ENCODE data around the gene CFP. TPM values are rescaled to one million over a fixed set of nuclear protein-coding genes. Genes with fewer than 3 reads are reported as not detected.

CFP gene
- total RNA-seq, 2 donors from 2014 or later, result 0.09 to 2.9 TPM

- Histone ChIP-seq H3K27ac (no peak overlapping the region), H3K9me3 (no peaks in the 10 kb centered on the region), H3K36me3 (no peaks in the 10 kb centered on the region), H3K4me1 (replicated peaks) (no peaks in the 10 kb centered on the region), H3K27me3 (replicated peaks; ENCODE audit: insufficient read depth) (no peaks in the 10 kb centered on the region), H3K4me3 (no peak overlapping the region)
- TF ChIP-seq POLR2AphosphoS5 (IDR thresholded peaks at IDR 0.05) (no peak), POLR2A (IDR thresholded peaks at IDR 0.05) (no peak)
- TF ChIP-seq, protein P1, sequence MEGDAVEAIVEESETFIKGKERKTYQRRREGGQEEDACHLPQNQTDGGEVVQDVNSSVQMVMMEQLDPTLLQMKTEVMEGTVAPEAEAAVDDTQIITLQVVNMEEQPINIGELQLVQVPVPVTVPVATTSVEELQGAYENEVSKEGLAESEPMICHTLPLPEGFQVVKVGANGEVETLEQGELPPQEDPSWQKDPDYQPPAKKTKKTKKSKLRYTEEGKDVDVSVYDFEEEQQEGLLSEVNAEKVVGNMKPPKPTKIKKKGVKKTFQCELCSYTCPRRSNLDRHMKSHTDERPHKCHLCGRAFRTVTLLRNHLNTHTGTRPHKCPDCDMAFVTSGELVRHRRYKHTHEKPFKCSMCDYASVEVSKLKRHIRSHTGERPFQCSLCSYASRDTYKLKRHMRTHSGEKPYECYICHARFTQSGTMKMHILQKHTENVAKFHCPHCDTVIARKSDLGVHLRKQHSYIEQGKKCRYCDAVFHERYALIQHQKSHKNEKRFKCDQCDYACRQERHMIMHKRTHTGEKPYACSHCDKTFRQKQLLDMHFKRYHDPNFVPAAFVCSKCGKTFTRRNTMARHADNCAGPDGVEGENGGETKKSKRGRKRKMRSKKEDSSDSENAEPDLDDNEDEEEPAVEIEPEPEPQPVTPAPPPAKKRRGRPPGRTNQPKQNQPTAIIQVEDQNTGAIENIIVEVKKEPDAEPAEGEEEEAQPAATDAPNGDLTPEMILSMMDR (IDR thresholded peaks at IDR 0.05), result no peak
- DNase-seq (ENCODE audit: low spot score), result no peak
- intact Hi-C loops (cut with DNase I), result no loop called here
- WGBS, result 83% methylated on average over 1 of the region's 1 CpG
Observed at GRCh38 chrX:47662144-47662657, 32.5 kb upstream of the CFP start.

DNA sequence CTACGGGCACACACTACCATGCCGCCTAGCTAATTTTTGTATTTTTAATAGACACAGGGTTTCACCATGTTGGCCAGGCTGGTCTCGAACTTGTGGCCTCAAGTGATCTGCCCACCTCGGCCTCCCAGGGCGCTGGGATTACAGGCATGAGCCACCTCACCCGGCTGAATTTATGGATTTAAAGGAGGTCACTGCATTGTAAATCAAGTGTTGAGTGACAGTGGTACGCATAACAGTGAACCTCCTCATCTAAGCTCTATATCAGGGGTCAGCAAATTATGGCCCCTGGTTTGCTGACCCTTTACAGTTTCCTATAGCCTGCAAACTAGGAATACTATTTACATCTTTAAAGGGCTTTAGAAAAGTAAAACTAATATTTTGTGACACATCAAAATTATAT is 31.8 kb upstream of the CFP start:
- no peak for DNase-seq (ENCODE audit: low spot score)
- TF ChIP-seq POLR2AphosphoS5 (IDR thresholded peaks at IDR 0.05) (no peak), POLR2A (IDR thresholded peaks at IDR 0.05) (no peak)
- H3K9me3 ChIP-seq, result no peaks in the 10 kb centered on the region
- intact Hi-C loops (cut with DNase I), result no loop called here
- H3K27me3 ChIP-seq (replicated peaks; ENCODE audit: insufficient read depth), result no peaks in the 10 kb centered on the region
- H3K4me1 ChIP-seq (replicated peaks), result no peaks in the 10 kb centered on the region
- WGBS, result 78% methylated on average over 4 of the region's 7 CpGs
- H3K36me3 ChIP-seq, result no peaks in the 10 kb centered on the region
- no peak overlapping the region for H3K27ac ChIP-seq
- H3K4me3 ChIP-seq, result no peak overlapping the region

DNA sequence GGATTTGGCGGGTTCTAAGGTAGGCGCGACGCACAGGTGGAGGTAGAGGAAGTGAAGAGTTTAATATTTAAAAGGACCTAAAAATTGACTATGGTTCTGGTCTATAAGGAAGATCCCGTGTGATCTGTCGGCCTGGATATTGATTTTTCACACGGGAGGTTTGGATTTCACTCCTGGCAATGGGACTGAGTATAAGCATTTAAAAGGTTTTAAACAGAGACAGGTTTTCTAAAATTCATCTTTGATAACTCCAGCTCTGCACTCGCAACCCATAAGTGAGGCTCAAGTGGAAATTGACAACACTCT is 29.6 kb upstream of the CFP start:
- TF ChIP-seq, protein P1 (IDR thresholded peaks at IDR 0.05), result no peak
- TF ChIP-seq POLR2AphosphoS5 (IDR thresholded peaks at IDR 0.05) (no peak), POLR2A (IDR thresholded peaks at IDR 0.05) (no peak)

GRCh38 chrX:47658684-47659420 is 29.1 kb upstream of the CFP start, which contains the start of gene UXT:
TSS of gene UXT (minus strand) at chrX:47659180. CDS start at chrX:47658927, 253 bp downstream.
- no peaks in the 10 kb centered on the region for H3K27me3 ChIP-seq (replicated peaks; ENCODE audit: insufficient read depth)
- intact Hi-C loops (cut with DNase I), result no loop called here
- H3K9me3 ChIP-seq, result no peaks in the 10 kb centered on the region

More for the DNA sequence above, 29.6 kb upstream of the CFP start:
- no peak for DNase-seq (ENCODE audit: low spot score)
- intact Hi-C loops (cut with DNase I), result no loop called here
- no peaks in the 10 kb centered on the region for H3K36me3 ChIP-seq
- no peaks in the 10 kb centered on the region for H3K4me1 ChIP-seq (replicated peaks)
- H3K27ac ChIP-seq, result peak overlapping the region; percentile 90 to 91
- H3K27me3 ChIP-seq (replicated peaks; ENCODE audit: insufficient read depth), result no peaks in the 10 kb centered on the region
- H3K9me3 ChIP-seq, result no peaks in the 10 kb centered on the region
- 25% methylated on average over 8 of the region's 8 CpGs for WGBS
- H3K4me3 ChIP-seq, result peak overlapping the region; percentile 48 to 53

GRCh38 chrX:47658301-47658683 is 28.6 kb upstream of the CFP start:
- DNase-seq (ENCODE audit: low spot score), result no peak
- H3K36me3 ChIP-seq, result no peaks in the 10 kb centered on the region
- no peaks in the 10 kb centered on the region for H3K9me3 ChIP-seq
- peak overlapping the region; percentile 48 to 53 for H3K4me3 ChIP-seq
- no peaks in the 10 kb centered on the region for H3K4me1 ChIP-seq (replicated peaks)
- whole genome bisulfite sequencing, result 0% methylated on average over 13 of the region's 13 CpGs
- H3K27ac ChIP-seq, result peak overlapping the region; percentile 90 to 91
- TF ChIP-seq POLR2A (IDR thresholded peaks at IDR 0.05), result no peak
- peak; percentile 40 for TF ChIP-seq POLR2AphosphoS5 (IDR thresholded peaks at IDR 0.05)
- TF ChIP-seq, protein P1 (IDR thresholded peaks at IDR 0.05), result no peak
- intact Hi-C loops (cut with DNase I), result no loop called here
- H3K27me3 ChIP-seq (replicated peaks; ENCODE audit: insufficient read depth), result no peaks in the 10 kb centered on the region

More at GRCh38 chrX:47658684-47659420, 29.1 kb upstream of the CFP start, which contains the start of gene UXT:
- peak within 1 kb of the TSS; percentile 90 to 91 for H3K27ac ChIP-seq
- H3K4me1 ChIP-seq (replicated peaks), result no peaks in the 10 kb centered on the region
- no peaks in the 10 kb centered on the region for H3K36me3 ChIP-seq
- WGBS, result under 1% methylated on average over 53 of the region's 54 CpGs
- peak; percentile 87 for DNase-seq (ENCODE audit: low spot score)
- TF ChIP-seq POLR2AphosphoS5 (IDR thresholded peaks at IDR 0.05) (peak; percentile 83), POLR2A (IDR thresholded peaks at IDR 0.05) (no peak)
- H3K4me3 ChIP-seq, result peak within 1 kb of the TSS; percentile 48 to 53

All from prostate gland (tissue), 2 donors.